ENCODE data around the gene PTMS.

GRCh38 chr12:6774499-6775062 lies 8.4 kb downstream of the PTMS start:
- TF ChIP-seq CTCF (IDR thresholded peaks at IDR 0.05) (no peak), ZFX (IDR thresholded peaks at IDR 0.05; ENCODE audit: borderline replicate concordance) (no peak)

All from 22Rv1 (cell line).